Fibroblast of villous mesenchyme (primary cell): ENCODE data around the gene C16orf92. TPM values are rescaled to one million over a fixed set of nuclear protein-coding genes. Genes with fewer than 3 reads are reported as not detected.
A peak's percentile ranks its signal among the peaks of the same experiment; 100 is the strongest.

Experiments used
- DNase-seq: peaks from one replicate; pipeline ENCODE4 v3.0.0-alpha.2; 2010; ENCODE audit warnings: low read depth
- H3K4me3 ChIP-seq: 2 replicates; pipeline ENCODE4 v1.5.1; 2011; ENCODE audit warnings: low read depth, mild to moderate bottlenecking, low read length
- CTCF ChIP-seq: IDR thresholded peaks from 2 replicates; pipeline ENCODE4 v1.5.1; 2012; ENCODE audit warnings: low read depth, mild to moderate bottlenecking, low read length; ENCODE audit not compliant: insufficient read depth
- total RNA-seq: library from RNA; depleted of rRNA; stranded (reverse); fragments of >200 nt; gene quantifications from 2 replicates; pipeline ENCODE4 v1.2.3, GENCODE V29; 2012

C16orf92 gene
- total RNA-seq, 1 donor, result not detected

- TF ChIP-seq CTCF, result no peak
- DNase-seq, result no peak
- no peak overlapping the region for H3K4me3 ChIP-seq
These were observed 16.9 kb upstream of the C16orf92 start for GRCh38 chr16:30006095-30006473.

- no peak for DNase-seq
- no peak overlapping the region for H3K4me3 ChIP-seq
- TF ChIP-seq CTCF, result no peak
These were observed 16.2 kb upstream of the C16orf92 start for GRCh38 chr16:30006659-30007377.

GRCh38 chr16:30007378-30007895 is 15.6 kb upstream of the C16orf92 start:
- no peak for TF ChIP-seq CTCF
- DNase-seq, result no peak
- H3K4me3 ChIP-seq, result no peak overlapping the region

GRCh38 chr16:30009085-30009862 is 13.7 kb upstream of the C16orf92 start:
- no peak for DNase-seq
- TF ChIP-seq CTCF, result no peak

GRCh38 chr16:30009990-30010843 is 12.8 kb upstream of the C16orf92 start:
- H3K4me3 ChIP-seq, result peak overlapping the region; percentile 12
- no peak for DNase-seq
- TF ChIP-seq CTCF, result no peak

More at GRCh38 chr16:30009085-30009862, 13.7 kb upstream of the C16orf92 start:
- no peak overlapping the region for H3K4me3 ChIP-seq
